ENCODE data around the gene RAMAC.
"Not testable (repeated sequence)": the region's sequence is repeated elsewhere in the genome, so short reads cannot be mapped to it uniquely, and the experiment has no call there.

The RAMAC gene

DNA sequence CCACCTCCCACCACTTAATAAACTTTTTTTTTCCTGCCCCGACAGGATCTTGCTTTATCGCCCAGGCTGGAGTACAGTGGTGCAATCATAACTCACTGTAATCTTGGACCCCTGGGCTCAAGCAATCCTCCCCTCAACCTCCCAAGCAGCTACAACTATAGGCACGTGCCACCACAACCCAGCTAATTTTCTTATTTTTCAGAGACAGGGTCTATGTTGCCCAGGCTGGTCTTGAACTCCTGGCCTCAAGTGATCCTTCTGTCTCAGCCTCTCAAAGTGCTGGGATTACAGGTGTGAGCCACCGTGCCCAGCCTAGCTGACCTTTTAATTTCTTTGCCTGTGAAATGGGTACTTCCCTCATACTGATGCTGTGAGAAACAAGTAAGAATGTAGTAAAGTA lies 29.4 kb downstream of the RAMAC start:
- no peak for DNase-seq

- no peak for DNase-seq
These were observed 30.9 kb downstream of the RAMAC start for GRCh38 chr15:83016906-83017305.

GRCh38 chr15:83018436-83018835 lies 32.4 kb downstream of the RAMAC start:
- no peak for DNase-seq

DNA sequence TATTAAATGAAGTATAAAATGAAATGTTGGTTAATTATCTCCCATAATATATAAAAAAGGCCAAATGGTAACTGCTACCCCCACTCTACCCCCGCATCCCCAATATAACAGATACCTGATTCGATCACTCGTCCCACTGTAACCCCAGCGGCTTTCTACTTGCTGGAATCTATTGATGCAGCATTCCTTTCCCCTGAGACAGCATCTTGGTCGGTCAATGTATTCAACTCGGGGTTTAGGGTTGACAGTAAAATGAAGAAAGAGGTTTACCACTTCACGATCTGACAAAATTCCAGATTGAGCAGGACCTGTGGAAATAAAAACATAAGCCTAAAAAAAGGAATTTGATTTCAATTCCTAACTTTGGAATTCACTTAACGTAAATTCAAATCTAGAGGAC lies 44.0 kb downstream of the RAMAC start:
- no peak for DNase-seq

- not testable (repeated sequence) for DNase-seq
These were observed 45.2 kb downstream of the RAMAC start for GRCh38 chr15:83031234-83031633.

- DNase-seq, result no peak
These were observed 50.2 kb downstream of the RAMAC start for GRCh38 chr15:83036253-83036652.

GRCh38 chr15:83039206-83039605 lies 53.2 kb downstream of the RAMAC start:
- DNase-seq, result no peak

Data from activated CD4-positive, alpha-beta T cell treated with anti-CD3 and anti-CD28 coated beads for 4 hours (primary cell).